CD8-positive, alpha-beta memory T cell (primary cell): ENCODE data around the gene FREY1. TPM values are rescaled to one million over a fixed set of nuclear protein-coding genes. Genes with fewer than 3 reads are reported as not detected.

Experiments
- CTCF ChIA-PET: fragments of 350-600 bp; sonication (Branson Sonifier 250); formaldehyde crosslinking; loops from one replicate; lab custom pipeline; 2021; ENCODE audit warnings: antibody characterized with exemption; lab: Charles Lee
- POLR2A ChIA-PET: fragments of 350-600 bp; sonication (Branson Sonifier 250); formaldehyde crosslinking; loops from one replicate; lab custom pipeline; 2021; ENCODE audit warnings: antibody characterized with exemption; lab: Charles Lee
- DNase-seq, 5 donors: peaks; one replicate each; pipeline versions ENCODE4 v3.0.0 to v3.0.0-alpha.2; 2020 to 2022; ENCODE audit warnings: mixed read lengths in 1 of 5
- H3K27ac ChIP-seq: one replicate; pipeline ENCODE4 v1.7.0; 2013; ENCODE audit warnings: low read depth, mild to moderate bottlenecking, low read length, moderate library complexity
- H3K27me3 ChIP-seq: 2 replicates; pipeline ENCODE4 v1.7.0; 2013; ENCODE audit warnings: low read length, mild to moderate bottlenecking; ENCODE audit not compliant: insufficient read depth, poor library complexity, severe bottlenecking
- H3K36me3 ChIP-seq: 2 replicates; pipeline ENCODE4 v1.7.0; 2013; ENCODE audit warnings: mild to moderate bottlenecking, low read length, moderate library complexity; ENCODE audit not compliant: insufficient read depth
- H3K4me1 ChIP-seq: 2 replicates; pipeline ENCODE4 v1.7.0; 2013; ENCODE audit warnings: mild to moderate bottlenecking, low read length, moderate library complexity; ENCODE audit not compliant: insufficient read depth
- H3K4me3 ChIP-seq: 2 replicates; pipeline ENCODE4 v1.7.0; 2013; ENCODE audit warnings: mild to moderate bottlenecking, low read length
- H3K9me3 ChIP-seq: 2 replicates; pipeline ENCODE4 v1.7.0; 2013; ENCODE audit warnings: mild to moderate bottlenecking, low read length
- H3K27ac Mint-ChIP-seq, 8 donors: one replicate each; pipeline ENCODE4 v1.8.0; 2020 to 2021; ENCODE audit warnings: mixed read lengths in 8 of 8, mild to moderate bottlenecking in 6 of 8, inconsistent platforms in 3 of 8, moderate library complexity in 3 of 8
- H3K27me3 Mint-ChIP-seq, 2 donors: one replicate each; pipeline ENCODE4 v1.8.0; 2020 to 2021; ENCODE audit warnings: mixed read lengths in 2 of 2, mild to moderate bottlenecking in 1 of 2, moderate library complexity in 1 of 2
- H3K36me3 Mint-ChIP-seq, 3 donors: one replicate each; pipeline ENCODE4 v1.8.0; 2020 to 2021; ENCODE audit warnings: mixed read lengths in 3 of 3, inconsistent platforms in 1 of 3, mild to moderate bottlenecking in 1 of 3
- H3K4me1 Mint-ChIP-seq, 3 donors: one replicate each; pipeline ENCODE4 v1.8.0; 2020 to 2021; ENCODE audit warnings: mixed read lengths in 3 of 3, inconsistent platforms in 1 of 3, mild to moderate bottlenecking in 1 of 3
- H3K4me3 Mint-ChIP-seq, 7 donors: one replicate each; pipeline ENCODE4 v1.8.0; 2020 to 2021; ENCODE audit warnings: mixed read lengths in 7 of 7, mild to moderate bottlenecking in 6 of 7, moderate library complexity in 4 of 7, inconsistent platforms in 2 of 7
- H3K9me3 Mint-ChIP-seq, 5 donors: one replicate each; pipeline ENCODE4 v1.8.0; 2020 to 2022; ENCODE audit warnings: mixed read lengths in 5 of 5, mild to moderate bottlenecking in 3 of 5, moderate library complexity in 2 of 5, inconsistent platforms in 1 of 5
- polyA plus RNA-seq: library from polyadenylated mRNA; unstranded; fragments of 300-500 nt; fragmentation: Illumina TruSeq; gene quantifications from one replicate; pipeline ENCODE4 v1.2.3, GENCODE V29; 2021
- total RNA-seq, 2 experiments: library from RNA; stranded (reverse); gene quantifications; one replicate each; pipeline ENCODE4 v1.2.3, GENCODE V29; 2021

The FREY1 gene
- total and polyA plus RNA-seq, 3 experiments from 2014 or later: 0.43 to 2.0 (median 1.1) TPM

DNA sequence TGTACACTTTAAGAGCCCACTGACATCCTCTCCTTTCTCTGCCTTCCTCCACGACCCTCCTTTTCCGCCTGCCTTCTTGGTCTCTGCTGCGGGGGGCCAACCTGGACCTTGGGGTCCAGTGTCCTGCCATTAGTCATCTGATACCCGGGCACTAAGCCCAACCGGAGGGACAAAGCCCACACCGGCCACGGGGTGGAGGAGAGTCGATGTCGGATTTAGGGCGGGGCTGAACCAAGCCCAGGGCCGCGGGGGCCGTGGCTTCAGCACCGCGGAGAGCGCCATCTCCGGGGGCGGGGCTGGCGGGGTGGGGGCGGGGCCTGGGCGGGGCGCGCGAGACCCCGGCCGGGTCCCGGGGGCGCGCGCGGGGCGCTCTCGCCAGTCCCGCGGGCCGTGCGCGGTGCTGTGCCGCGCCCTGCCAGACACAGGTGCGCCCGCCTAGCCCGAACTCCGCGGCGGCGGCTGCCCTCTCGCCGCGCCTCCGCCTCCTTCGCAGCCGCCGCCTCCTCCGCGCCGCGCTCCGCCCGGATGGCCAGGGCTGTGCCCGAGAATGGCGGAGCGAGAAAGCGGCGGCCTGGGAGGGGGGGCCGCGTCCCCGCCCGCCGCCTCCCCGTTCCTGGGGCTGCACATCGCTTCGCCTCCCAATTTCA is 21.7 kb downstream of the FREY1 start, which contains the start of gene MAPK8IP1:
Gene MAPK8IP1 (plus strand): TSS at position 378 of the 647 bp plus-strand sequence. CDS start 170 bp downstream, at position 548.
- Histone ChIP-seq H3K9me3 (no peaks in the 10 kb centered on the region), H3K27me3 (no peaks in the 10 kb centered on the region), H3K36me3 (peaks cover 5% of the 10 kb centered on the region), H3K4me3 (peak within 1 kb of the TSS; percentile 55), H3K27ac (no peak within 1 kb of the TSS), H3K4me1 (peaks cover 6% of the 10 kb centered on the region)
- Mint-ChIP-seq H3K4me1 (peaks cover 10 to 11% (median 10%) of the 10 kb centered on the region in 3 donors), H3K27me3 (peaks cover 5% of the 10 kb centered on the region in 2 donors), H3K36me3 (peaks cover 5 to 18% (median 5%) of the 10 kb centered on the region in 3 donors), H3K27ac (peak within 1 kb of the TSS in 3 of 8 donors; percentile 32 to 54 (median 51)), H3K4me3 (peak within 1 kb of the TSS; percentile 65 to 92 (median 74)), H3K9me3 (no peaks in the 10 kb centered on the region)
- CTCF ChIA-PET: interaction anchor here (1.5 kb wide), 1 partner anchor 9 kb away, joined by 3 read pairs; no protein-coding TSS in a partner anchor
- POLR2A ChIA-PET: no interaction called here
- DNase-seq: peak; percentile 42 to 68 (median 52)

DNA sequence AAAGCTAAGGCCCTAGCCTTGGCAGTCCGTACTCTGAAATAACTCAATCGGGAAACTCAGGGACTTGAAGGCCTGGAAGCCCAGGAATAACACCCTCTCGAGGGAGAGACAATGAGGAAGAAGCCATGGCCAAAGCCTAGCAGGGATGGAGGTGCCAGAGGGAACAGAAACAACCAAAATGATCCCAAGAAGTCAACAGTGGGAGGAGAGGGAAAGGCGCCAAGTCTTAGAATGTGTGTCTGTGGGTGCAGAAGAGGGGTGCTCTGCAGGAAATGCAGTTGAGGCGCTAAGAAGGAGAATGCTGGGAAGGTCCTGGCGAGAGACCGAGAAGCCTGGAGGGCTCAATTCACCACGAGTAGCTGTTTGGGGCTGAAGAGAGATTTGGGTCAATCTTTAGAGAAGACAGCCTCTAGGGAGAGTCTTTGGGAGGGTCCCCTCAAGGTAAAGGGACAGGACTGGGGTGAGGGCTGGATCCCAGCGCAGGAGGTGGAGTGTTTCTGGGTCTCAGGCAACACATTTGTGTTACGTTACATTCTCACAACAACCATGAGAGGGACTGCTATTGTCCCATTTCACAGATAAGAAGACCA is 22.4 kb downstream of the FREY1 start:
- H3K4me3 ChIP-seq: peak overlapping the region; percentile 55
- no peak for DNase-seq
- H3K4me1 ChIP-seq: peaks cover 6% of the 10 kb centered on the region
- Mint-ChIP-seq H3K4me1 (peaks cover 10 to 11% (median 10%) of the 10 kb centered on the region in 3 donors), H3K9me3 (no peaks in the 10 kb centered on the region), H3K36me3 (peaks cover 12 to 25% (median 12%) of the 10 kb centered on the region in 3 donors), H3K27ac (peak overlapping the region in 3 of 8 donors; percentile 32 to 54 (median 51)), H3K27me3 (peaks cover 0 to 4% of the 10 kb centered on the region in 2 donors), H3K4me3 (peak overlapping the region; percentile 65 to 92 (median 74))
- H3K27me3 ChIP-seq: no peaks in the 10 kb centered on the region
- no peaks in the 10 kb centered on the region for H3K9me3 ChIP-seq
- no peak overlapping the region for H3K27ac ChIP-seq
- H3K36me3 ChIP-seq: peaks cover 12% of the 10 kb centered on the region
- CTCF ChIA-PET: interaction anchor here (1.2 to 1.5 kb wide), 2 partner anchors 9 to 79 kb away, joined by 3 to 4 read pairs; no protein-coding TSS in a partner anchor
- POLR2A ChIA-PET: no interaction called here

DNA sequence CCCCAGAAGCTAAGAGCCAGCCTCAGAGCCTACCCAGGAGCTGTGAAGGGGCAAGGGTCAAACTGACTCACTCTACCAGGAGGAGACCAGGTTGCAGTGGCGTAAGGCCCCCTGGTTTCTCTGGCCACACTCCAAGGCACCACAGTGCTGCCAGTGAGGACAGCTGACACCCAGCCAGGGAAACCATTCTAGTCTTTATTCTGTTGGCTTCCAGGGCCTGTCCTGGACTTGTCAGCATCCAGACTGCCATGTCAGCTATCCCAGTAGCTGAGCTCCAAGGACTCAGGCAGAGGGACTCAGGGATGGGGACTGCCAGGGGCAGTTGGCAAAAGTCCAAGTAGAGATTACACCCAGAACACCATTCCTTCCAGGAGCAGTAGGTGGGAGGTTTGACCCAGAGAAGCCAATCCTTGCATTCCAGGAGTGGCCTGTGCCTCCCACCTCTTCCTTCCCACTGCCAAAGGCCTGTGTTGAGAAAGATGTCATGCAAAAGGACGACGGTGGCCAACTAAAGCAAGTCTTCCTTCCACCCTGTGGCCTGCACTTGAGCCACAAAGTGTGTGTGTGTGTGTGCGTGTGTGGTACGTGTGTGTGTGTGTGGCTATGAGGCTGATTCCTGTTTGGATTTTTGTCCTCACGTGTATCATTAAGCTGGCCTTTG is 25.2 kb downstream of the FREY1 start:
- DNase-seq: no peak
- Histone ChIP-seq H3K4me1 (peaks cover 6% of the 10 kb centered on the region), H3K36me3 (peaks cover 29% of the 10 kb centered on the region), H3K27me3 (no peaks in the 10 kb centered on the region), H3K9me3 (no peaks in the 10 kb centered on the region), H3K4me3 (no peak overlapping the region), H3K27ac (no peak overlapping the region)
- Mint-ChIP-seq H3K36me3 (peaks cover 22 to 49% (median 24%) of the 10 kb centered on the region in 3 donors), H3K4me1 (peaks cover 10 to 11% (median 10%) of the 10 kb centered on the region in 3 donors), H3K9me3 (no peaks in the 10 kb centered on the region), H3K4me3 (no peak overlapping the region), H3K27ac (no peak overlapping the region), H3K27me3 (peaks cover 0 to 2% of the 10 kb centered on the region in 2 donors)
- ChIA-PET CTCF (no interaction called here), POLR2A (no interaction called here)

DNA sequence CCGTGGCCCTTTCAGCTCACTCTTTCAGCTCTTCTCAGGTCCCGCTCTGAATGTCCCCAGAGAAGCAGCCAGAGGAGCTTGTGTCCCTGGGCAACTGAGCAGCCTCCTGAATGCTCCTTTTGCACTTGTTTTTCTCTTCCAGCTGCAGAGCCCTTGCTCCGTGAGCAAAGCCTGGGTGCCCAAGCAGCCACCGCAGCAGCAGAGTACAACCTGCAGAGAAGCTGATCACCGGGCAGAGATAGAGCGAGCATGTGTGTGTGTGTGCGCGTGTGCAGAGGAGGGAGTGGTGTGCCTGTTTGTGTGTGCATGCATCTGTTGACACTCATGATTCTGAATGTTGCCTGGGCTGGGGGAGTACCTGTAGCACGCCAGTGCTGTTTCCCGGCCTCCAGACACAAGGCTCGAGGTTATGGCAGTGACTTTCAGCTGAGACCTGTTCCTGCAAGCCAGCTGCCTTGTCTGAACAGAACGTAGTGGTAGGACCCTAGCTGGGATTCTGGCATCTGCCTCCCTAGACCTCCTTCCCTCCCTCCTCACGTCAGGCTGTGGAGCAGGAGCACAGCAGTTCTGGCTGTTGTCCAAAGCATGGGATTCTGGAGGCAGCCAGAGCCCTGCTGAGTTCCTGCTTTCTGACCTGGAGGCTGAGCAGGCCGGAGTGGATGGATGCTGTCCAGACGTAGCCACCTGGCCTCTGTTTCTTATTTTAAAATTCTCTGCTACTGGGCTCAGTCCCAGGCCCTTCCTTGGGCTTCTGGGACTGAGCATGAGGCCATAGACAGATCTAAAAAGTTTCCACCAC is 26.1 kb downstream of the FREY1 start:
- peaks cover 29% of the 10 kb centered on the region for H3K36me3 ChIP-seq
- peaks cover 6% of the 10 kb centered on the region for H3K4me1 ChIP-seq
- peaks cover 10 to 11% (median 10%) of the 10 kb centered on the region in 3 donors for H3K4me1 Mint-ChIP-seq

DNA sequence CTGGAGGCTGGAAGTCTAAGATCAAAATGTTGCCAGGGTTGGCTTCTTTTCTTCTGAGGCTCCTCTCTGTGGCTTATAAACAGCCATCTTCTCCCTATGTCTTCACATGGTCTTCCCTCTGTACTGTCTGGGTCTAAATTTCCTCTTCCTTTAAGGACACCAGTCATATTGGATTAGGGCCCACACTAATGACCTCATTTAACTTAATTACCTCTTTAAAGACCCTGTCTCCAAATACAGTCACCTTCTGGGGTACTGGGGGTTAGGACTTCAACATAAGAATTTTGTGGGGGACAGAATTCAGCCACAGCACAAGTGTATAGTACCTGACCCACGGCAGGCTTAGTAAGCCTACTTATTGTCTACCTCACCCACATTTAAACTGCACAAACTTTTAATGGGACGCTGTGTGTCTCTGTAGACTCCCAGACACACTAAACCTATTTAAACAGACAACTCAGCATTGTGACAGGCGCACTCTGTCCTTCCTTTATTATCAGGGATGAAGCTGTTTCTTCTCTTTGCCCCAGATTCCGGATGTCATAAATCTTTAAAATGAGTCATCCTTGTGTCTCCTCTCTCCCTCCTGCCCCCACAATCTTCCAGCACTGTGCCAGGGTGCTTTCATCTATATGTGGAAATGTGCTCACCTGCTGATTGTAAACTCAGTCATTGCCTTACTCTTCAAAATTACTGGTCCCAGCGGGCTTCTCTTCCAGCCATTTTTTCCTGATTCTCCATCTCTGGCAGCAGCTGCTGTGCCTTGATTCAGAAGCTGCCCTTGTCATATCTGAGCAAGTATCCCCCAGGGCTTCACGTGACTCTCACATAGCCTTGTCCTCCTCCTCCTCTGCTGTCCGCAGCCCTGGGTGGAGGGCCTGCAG is 27.0 kb downstream of the FREY1 start:
- no peak for DNase-seq
- H3K4me1 ChIP-seq: peaks cover 4% of the 10 kb centered on the region
- H3K36me3 ChIP-seq: peaks cover 37% of the 10 kb centered on the region
- peaks cover 0 to 2% of the 10 kb centered on the region in 2 donors for H3K27me3 Mint-ChIP-seq
- H3K4me1 Mint-ChIP-seq: peaks cover 7 to 8% (median 7%) of the 10 kb centered on the region in 3 donors
- H3K36me3 Mint-ChIP-seq: peaks cover 28 to 67% (median 30%) of the 10 kb centered on the region in 3 donors
- no peak overlapping the region for H3K27ac ChIP-seq
- ChIA-PET CTCF (no interaction called here), POLR2A (no interaction called here)
- no peak overlapping the region for H3K4me3 Mint-ChIP-seq
- H3K4me3 ChIP-seq: no peak overlapping the region
- H3K9me3 ChIP-seq: no peaks in the 10 kb centered on the region
- H3K9me3 Mint-ChIP-seq: no peaks in the 10 kb centered on the region
- H3K27ac Mint-ChIP-seq: peak overlapping the region in 1 of 8 donors; percentile 19
- H3K27me3 ChIP-seq: no peaks in the 10 kb centered on the region

More for the DNA sequence above, 26.1 kb downstream of the FREY1 start:
- Histone ChIP-seq H3K27me3 (no peaks in the 10 kb centered on the region), H3K9me3 (no peaks in the 10 kb centered on the region), H3K4me3 (no peak overlapping the region), H3K27ac (no peak overlapping the region)
- ChIA-PET POLR2A (no interaction called here), CTCF (no interaction called here)
- Mint-ChIP-seq H3K9me3 (no peaks in the 10 kb centered on the region), H3K4me3 (peak overlapping the region in 1 of 7 donors; percentile 40), H3K27ac (no peak overlapping the region), H3K27me3 (peaks cover 0 to 2% of the 10 kb centered on the region in 2 donors), H3K36me3 (peaks cover 27 to 58% (median 28%) of the 10 kb centered on the region in 3 donors)
- no peak for DNase-seq

DNA sequence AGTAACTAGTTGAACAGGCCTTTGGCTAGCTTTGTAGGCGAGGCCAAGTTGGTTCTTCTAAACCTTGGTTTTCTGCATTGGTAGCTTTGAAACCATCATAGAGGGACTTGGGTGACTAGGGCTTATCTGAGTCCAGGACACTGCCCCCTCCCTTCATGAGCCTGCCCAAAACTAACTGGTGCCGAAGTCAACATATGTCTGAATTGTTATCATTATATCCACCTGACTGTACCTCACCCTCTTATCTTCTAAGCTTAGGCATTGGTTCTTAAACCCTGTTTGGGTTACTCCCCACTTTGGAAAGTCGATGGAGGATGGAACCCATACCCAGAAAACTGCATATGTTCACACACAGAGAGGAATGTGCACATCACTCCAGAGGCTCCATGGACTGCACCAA is 29.2 kb downstream of the FREY1 start:
- CTCF ChIA-PET: no interaction called here
- Mint-ChIP-seq H3K4me3 (no peak overlapping the region), H3K27me3 (no peaks in the 10 kb centered on the region), H3K4me1 (no peaks in the 10 kb centered on the region), H3K36me3 (peaks cover 28 to 85% (median 37%) of the 10 kb centered on the region in 3 donors), H3K27ac (no peak overlapping the region), H3K9me3 (no peaks in the 10 kb centered on the region)
- no peaks in the 10 kb centered on the region for H3K27me3 ChIP-seq
- H3K4me3 ChIP-seq: no peak overlapping the region
- H3K27ac ChIP-seq: no peak overlapping the region
- no peak for DNase-seq
- no peaks in the 10 kb centered on the region for H3K4me1 ChIP-seq
- peaks cover 46% of the 10 kb centered on the region for H3K36me3 ChIP-seq
- POLR2A ChIA-PET: no interaction called here
- H3K9me3 ChIP-seq: no peaks in the 10 kb centered on the region

DNA sequence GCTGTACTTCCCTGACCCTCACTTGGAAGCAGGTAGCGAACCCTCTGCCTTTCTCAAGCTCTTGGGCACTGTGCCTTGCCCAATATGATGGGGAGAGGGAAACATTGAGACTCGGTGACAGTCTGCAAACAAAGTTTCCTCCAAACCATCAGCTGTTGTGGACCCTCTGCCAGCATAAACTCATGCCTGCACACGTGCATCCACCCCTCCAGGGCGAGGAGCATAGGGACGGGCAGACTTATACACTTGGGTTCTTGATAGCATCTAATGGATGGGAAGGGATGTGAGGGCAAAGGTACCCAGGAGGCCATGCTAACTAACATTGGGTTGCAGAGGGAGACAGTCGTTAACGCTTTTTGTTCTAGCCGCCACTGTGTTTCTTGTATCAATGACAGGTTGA is 29.9 kb downstream of the FREY1 start:
- ChIA-PET POLR2A (no interaction called here), CTCF (no interaction called here)
- H3K9me3 Mint-ChIP-seq: no peaks in the 10 kb centered on the region
- no peak overlapping the region for H3K4me3 ChIP-seq
- no peak for DNase-seq
- H3K36me3 Mint-ChIP-seq: peaks cover 26 to 88% (median 37%) of the 10 kb centered on the region in 3 donors
- H3K27me3 Mint-ChIP-seq: no peaks in the 10 kb centered on the region
- H3K36me3 ChIP-seq: peaks cover 46% of the 10 kb centered on the region
- no peaks in the 10 kb centered on the region for H3K27me3 ChIP-seq
- no peak overlapping the region for H3K27ac Mint-ChIP-seq
- H3K4me1 ChIP-seq: no peaks in the 10 kb centered on the region
- H3K4me3 Mint-ChIP-seq: no peak overlapping the region
- no peaks in the 10 kb centered on the region for H3K9me3 ChIP-seq
- no peak overlapping the region for H3K27ac ChIP-seq
- no peaks in the 10 kb centered on the region for H3K4me1 Mint-ChIP-seq
